D721Med (cell line): ENCODE measurements around the gene IQGAP2.

Experiments used
- DNase-seq: peaks from one replicate; pipeline ENCODE4 v3.0.0; 2011; ENCODE audit warnings: low spot score; ENCODE audit not compliant: insufficient read length
- FAIRE-seq: peaks from 2 replicates; lab custom pipeline; 2011; peaks lifted over from hg19 to GRCh38; lab: Jason Lieb, UNC
- TF ChIP-seq, protein P1 (sequence below): IDR thresholded peaks from 2 replicates; pipeline ENCODE4 v1.5.1; 2012; ENCODE audit warnings: mild to moderate bottlenecking, control low read depth; ENCODE audit not compliant: insufficient read depth; ENCODE audit errors: missing control alignments

Gene IQGAP2

DNA sequence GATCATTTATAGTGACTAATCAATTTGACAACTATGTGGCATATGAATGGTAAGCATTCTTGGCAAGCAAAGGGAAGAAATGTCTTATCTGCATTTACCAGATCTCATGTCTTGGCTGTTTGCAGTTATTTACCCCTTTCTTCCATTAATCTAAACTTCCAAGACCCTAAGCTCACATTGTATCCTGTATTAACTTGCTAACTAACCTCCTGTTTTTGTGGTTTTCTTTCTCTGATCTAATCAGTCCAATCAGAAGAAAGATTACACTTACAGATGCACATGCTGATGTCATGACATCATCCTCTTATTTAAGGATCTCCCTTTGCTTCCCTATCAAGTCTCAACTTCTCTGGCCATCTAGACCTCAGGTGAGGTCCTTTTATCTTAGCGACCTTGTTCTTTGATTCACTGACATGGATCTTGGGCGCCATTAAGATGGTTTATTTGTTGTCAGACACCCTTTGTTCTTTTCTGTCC is 124.6 kb downstream of the IQGAP2 start:
- no peak for FAIRE-seq
- TF ChIP-seq, protein P1, sequence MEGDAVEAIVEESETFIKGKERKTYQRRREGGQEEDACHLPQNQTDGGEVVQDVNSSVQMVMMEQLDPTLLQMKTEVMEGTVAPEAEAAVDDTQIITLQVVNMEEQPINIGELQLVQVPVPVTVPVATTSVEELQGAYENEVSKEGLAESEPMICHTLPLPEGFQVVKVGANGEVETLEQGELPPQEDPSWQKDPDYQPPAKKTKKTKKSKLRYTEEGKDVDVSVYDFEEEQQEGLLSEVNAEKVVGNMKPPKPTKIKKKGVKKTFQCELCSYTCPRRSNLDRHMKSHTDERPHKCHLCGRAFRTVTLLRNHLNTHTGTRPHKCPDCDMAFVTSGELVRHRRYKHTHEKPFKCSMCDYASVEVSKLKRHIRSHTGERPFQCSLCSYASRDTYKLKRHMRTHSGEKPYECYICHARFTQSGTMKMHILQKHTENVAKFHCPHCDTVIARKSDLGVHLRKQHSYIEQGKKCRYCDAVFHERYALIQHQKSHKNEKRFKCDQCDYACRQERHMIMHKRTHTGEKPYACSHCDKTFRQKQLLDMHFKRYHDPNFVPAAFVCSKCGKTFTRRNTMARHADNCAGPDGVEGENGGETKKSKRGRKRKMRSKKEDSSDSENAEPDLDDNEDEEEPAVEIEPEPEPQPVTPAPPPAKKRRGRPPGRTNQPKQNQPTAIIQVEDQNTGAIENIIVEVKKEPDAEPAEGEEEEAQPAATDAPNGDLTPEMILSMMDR: no peak
- no peak for DNase-seq

DNA sequence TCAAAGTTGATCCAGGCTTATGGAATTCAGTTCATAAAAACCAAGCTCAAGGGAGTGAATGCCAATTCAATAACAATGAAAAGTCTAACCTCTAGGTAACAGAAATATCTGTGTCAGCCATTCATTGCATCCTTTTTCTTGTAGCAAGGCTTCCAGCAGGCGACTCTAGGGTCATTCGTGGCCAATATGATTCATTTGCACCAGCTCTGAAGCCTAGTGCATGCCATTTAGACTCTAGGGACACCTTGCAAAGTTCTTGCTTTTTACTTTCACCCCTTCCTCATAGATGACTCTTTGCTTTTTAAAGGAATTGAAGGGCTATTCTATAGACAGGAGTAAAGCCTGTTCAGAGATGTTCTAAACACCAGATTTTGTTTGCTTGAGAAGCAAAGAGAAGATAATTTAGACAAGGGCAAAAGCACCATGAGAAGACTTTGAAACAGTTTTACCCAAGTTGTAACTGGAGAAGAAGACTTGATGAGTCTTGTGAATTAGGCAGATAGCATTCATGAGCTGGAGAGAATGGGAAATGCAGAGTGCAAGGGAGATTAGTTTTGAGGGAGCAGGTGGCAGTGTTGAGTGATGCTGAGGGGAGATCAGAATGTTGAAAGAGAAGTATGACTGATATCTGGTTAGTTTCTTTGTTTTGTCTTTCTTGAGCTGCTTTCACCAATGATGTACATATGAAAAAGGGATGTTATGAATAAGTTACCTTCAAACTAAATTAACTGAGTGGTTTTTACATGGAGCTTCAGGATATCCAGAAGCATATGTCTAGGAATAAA is 125.7 kb downstream of the IQGAP2 start:
- DNase-seq: no peak
- no peak for FAIRE-seq

DNA sequence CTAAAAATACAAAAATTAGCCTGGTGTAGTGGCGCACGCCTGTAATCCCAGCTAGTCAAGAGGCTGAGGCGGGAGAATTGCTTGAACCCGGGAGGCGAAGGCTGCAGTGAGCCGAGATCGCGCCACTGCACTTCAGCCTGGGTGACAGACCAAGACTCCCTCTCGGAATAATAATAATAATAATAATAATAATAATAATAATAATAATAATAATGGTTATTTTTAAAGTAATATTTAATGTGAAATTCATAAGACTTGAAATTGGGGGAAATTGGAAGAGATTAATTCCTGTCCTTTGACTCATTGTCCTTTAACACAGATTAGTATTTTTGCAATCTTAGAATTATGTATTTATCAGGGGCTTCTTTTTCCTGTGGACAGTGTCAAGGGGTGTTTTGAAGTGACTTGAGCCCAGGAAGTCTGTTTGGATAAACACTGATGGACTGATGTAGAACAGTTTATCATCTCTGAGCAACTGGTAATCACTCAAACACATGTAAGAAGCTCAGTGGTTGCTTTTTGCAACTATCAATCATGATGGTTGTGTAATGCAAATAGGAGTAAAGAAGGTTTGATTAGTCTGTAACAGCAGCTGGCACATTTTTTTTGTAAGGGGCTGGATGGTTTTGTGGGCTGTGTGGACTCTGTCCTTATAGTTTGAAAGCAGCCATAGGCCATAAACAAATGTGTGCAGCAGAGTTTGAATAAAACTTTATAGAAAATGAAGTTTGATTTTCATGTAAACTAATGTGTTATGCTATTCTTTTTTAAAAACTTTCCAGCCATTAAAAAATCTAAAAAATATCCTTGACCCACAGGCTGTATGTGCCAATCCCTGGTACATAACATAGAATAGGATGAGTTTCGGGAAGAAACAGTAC is 126.6 kb downstream of the IQGAP2 start:
- TF ChIP-seq, protein P1: no peak
- DNase-seq (no peak), FAIRE-seq (peak; percentile 77)

More for the DNA sequence above, 125.7 kb downstream of the IQGAP2 start:
- TF ChIP-seq, protein P1: no peak

DNA sequence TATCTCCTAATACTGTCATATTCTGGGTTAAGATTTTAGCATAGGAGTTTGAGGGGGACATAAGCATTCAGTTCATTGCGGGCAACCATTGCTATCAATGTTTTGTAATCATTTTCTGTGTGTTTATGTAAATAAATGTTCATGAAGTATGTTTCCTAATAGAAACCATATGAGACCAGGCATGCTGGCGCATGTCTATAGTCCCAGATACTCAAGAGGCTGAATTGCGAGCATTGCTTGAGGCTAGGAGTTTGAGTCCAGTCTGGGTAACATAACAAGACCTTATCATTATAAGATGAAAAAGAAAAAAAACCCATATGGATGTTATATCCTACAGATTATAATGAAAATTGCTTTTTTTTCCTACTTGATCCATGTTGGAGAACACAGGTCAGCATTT is 129.0 kb downstream of the IQGAP2 start:
- DNase-seq (no peak), FAIRE-seq (no peak)
- TF ChIP-seq, protein P1: no peak

DNA sequence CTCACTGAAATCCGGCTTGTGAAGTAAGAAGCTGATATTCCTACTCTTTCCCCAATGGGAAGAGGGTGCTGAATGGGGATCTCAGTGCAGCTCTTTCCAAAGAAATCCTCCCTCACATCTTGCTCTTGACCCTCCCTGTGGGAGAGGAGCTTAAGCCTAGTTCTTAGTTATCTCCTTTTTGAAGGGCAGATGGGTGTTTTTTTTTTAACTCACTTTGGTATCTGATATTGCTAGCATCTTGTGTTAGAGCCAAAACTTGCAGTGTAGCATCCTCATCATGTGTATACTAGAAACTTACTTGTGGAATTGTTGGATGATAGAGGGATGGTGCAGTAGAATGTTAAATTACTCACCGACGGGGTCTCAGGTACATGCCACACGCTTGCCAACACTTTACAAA is 129.9 kb downstream of the IQGAP2 start:
- peak; percentile 25 for FAIRE-seq
- TF ChIP-seq, protein P1: no peak
- no peak for DNase-seq

DNA sequence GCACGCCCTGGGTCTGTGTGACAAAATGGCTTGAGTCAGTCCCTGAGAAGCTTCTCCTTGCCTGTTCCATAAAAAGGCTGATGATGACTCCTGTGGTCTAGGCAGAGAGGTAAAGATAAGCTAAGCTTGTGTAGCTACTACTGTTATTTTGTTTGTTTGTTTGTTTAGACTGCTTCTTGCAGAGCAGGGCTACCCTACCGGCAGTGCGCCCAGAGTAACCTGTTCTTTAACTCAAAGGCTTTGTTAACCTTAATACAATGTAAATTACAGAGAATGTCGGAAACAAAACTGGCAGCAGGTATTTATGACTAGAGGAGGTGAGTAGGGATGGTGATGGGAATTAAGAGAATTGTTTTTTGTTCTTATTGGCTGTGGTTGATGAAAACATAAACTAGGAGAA is 132.5 kb downstream of the IQGAP2 start:
- TF ChIP-seq, protein P1: no peak
- DNase-seq (no peak), FAIRE-seq (no peak)
